Uterus (tissue), 2 donors: ENCODE results near the gene RNASE8.

ENCODE experiments used
- POLR2A ChIP-seq, 2 donors: fragments of 450-650 bp; IDR thresholded peaks; one replicate each; pipeline ENCODE4 v1.6.1; 2016; ENCODE audit warnings: antibody characterized with exemption in 2 of 2, mild to moderate bottlenecking in 1 of 2, moderate library complexity in 1 of 2
- TF ChIP-seq, protein P1 (sequence below), 4 experiments: fragments of 200-600 bp in 2 of 4; fragments of 450-650 bp in 2 of 4; sonication (generic) in 2 of 4; IDR thresholded peaks; one replicate each; pipeline ENCODE4 v1.5.1; 2016 to 2019; ENCODE audit warnings: antibody characterized with exemption in 4 of 4, mild to moderate bottlenecking in 2 of 4, moderate library complexity in 1 of 4

DNA sequence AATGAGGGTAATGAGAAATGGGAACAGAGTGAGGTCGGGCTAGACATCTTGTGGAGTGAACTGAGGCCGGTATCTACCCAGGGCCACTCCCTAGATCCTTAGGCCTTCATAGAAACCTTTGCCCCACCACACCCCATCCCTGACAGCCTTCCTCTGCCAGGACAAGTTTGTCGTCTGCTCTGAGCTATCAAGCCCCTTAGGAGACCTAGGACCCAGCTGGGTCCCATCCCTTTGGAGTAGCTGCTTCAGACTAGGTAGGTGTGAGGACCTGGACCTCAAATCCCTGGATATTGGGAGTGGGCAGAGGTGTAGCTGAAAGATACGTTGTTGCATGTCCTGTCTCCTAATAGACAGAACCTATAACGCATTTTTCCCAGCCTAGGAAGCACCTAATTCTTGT lies 43.3 kb downstream of the RNASE8 start, which contains the start of gene TMEM253:
- TF ChIP-seq, protein P1, sequence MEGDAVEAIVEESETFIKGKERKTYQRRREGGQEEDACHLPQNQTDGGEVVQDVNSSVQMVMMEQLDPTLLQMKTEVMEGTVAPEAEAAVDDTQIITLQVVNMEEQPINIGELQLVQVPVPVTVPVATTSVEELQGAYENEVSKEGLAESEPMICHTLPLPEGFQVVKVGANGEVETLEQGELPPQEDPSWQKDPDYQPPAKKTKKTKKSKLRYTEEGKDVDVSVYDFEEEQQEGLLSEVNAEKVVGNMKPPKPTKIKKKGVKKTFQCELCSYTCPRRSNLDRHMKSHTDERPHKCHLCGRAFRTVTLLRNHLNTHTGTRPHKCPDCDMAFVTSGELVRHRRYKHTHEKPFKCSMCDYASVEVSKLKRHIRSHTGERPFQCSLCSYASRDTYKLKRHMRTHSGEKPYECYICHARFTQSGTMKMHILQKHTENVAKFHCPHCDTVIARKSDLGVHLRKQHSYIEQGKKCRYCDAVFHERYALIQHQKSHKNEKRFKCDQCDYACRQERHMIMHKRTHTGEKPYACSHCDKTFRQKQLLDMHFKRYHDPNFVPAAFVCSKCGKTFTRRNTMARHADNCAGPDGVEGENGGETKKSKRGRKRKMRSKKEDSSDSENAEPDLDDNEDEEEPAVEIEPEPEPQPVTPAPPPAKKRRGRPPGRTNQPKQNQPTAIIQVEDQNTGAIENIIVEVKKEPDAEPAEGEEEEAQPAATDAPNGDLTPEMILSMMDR (IDR thresholded peaks at IDR 0.05), result no peak
- TF ChIP-seq POLR2A (IDR thresholded peaks at IDR 0.05), result no peak
